GM21528 (cell line): ENCODE results near the gene EPO.
"Not testable (repeated sequence)": the region's sequence is repeated elsewhere in the genome, so short reads cannot be mapped to it uniquely, and the experiment has no call there.

ENCODE experiments used
- ATAC-seq: cut with Tn5 transposase; IDR thresholded peaks from one replicate; pipeline ENCODE4 v1.9.1; 2021; ENCODE audit warnings: mild to moderate bottlenecking, moderate library complexity; ENCODE audit not compliant: unreplicated experiment, low FRiP score

The EPO gene

GRCh38 chr7:100701089-100701488, 19.2 kb upstream of the EPO start:
- ATAC-seq, result not testable (repeated sequence)

GRCh38 chr7:100705320-100705752, 14.9 kb upstream of the EPO start:
- ATAC-seq, result peak; percentile 67

GRCh38 chr7:100705753-100706671, 14.3 kb upstream of the EPO start, which contains the start of gene POP7:
Gene POP7, plus strand, starts transcription at chr7:100706121. Its CDS starts 710 bp downstream, at chr7:100706831.
- peak; percentile 87 for ATAC-seq

GRCh38 chr7:100706672-100707311, 13.5 kb upstream of the EPO start:
- no peak for ATAC-seq

- ATAC-seq, result no peak
Observed at GRCh38 chr7:100708395-100708794, 11.9 kb upstream of the EPO start.

- ATAC-seq, result no peak
Observed at GRCh38 chr7:100710452-100710851, 9.8 kb upstream of the EPO start.

- no peak for ATAC-seq
Observed at GRCh38 chr7:100711369-100711768, 8.9 kb upstream of the EPO start.

- ATAC-seq, result no peak
Observed at GRCh38 chr7:100714725-100715124, 5.5 kb upstream of the EPO start.

GRCh38 chr7:100717073-100717472, 3.2 kb upstream of the EPO start:
- not testable (repeated sequence) for ATAC-seq

GRCh38 chr7:100719523-100720278, 567 bp upstream of the EPO start:
- no peak for ATAC-seq

- ATAC-seq, result no peak
Observed at GRCh38 chr7:100720671-100721504, 620 bp downstream of the EPO start.

- no peak for ATAC-seq
Observed at GRCh38 chr7:100721505-100721812, 1.2 kb downstream of the EPO start.

GRCh38 chr7:100722480-100723212, 2.4 kb downstream of the EPO start:
- ATAC-seq, result no peak

- no peak for ATAC-seq
Observed at GRCh38 chr7:100723732-100724275, 3.5 kb downstream of the EPO start.

- not testable (repeated sequence) for ATAC-seq
Observed at GRCh38 chr7:100724364-100724763, 4.1 kb downstream of the EPO start.

- no peak for ATAC-seq
Observed at GRCh38 chr7:100726996-100727761, 6.9 kb downstream of the EPO start.

GRCh38 chr7:100728196-100728595, 7.9 kb downstream of the EPO start:
- ATAC-seq, result no peak

GRCh38 chr7:100730136-100730800, 10.0 kb downstream of the EPO start:
- ATAC-seq, result no peak
